Umbilical cord (tissue), 2 donors: Measurements from ENCODE around the gene GAS1. TPM values are rescaled to one million over a fixed set of nuclear protein-coding genes. Genes with fewer than 3 reads are reported as not detected.
A peak's percentile ranks its signal among the peaks of the same experiment; 100 is the strongest.

Experiments
- DNase-seq: peaks from one replicate; pipeline ENCODE4 v3.0.0-alpha.2; 2015; ENCODE audit warnings: low spot score
- total RNA-seq: library from RNA; depleted of rRNA; stranded (reverse); fragments of >200 nt; gene quantifications from one replicate; pipeline ENCODE4 v1.2.3, GENCODE V29; 2014; ENCODE audit warnings: low replicate concordance; ENCODE audit not compliant: insufficient read depth

The GAS1 gene
- total RNA-seq, 1 donor from 2014 or later = 436 TPM

GRCh38 chr9:86965636-86966395 is 18.5 kb upstream of the GAS1 start:
- no peak for DNase-seq

- DNase-seq = no peak
Observed at GRCh38 chr9:86962692-86963091, 15.4 kb upstream of the GAS1 start.

GRCh38 chr9:86960938-86961337 is 13.6 kb upstream of the GAS1 start:
- DNase-seq = no peak

GRCh38 chr9:86958203-86958602 is 10.9 kb upstream of the GAS1 start:
- DNase-seq = no peak

GRCh38 chr9:86955561-86955960 is 8.3 kb upstream of the GAS1 start:
- no peak for DNase-seq

GRCh38 chr9:86955042-86955441 is 7.7 kb upstream of the GAS1 start:
- no peak for DNase-seq

GRCh38 chr9:86953181-86953580 is 5.9 kb upstream of the GAS1 start:
- no peak for DNase-seq

- DNase-seq = peak; percentile 94
Observed at GRCh38 chr9:86948074-86948929, 996 bp upstream of the GAS1 start.

GRCh38 chr9:86946201-86947145 is 833 bp downstream of the GAS1 start:
- peak; percentile 67 for DNase-seq

- no peak for DNase-seq
Observed at GRCh38 chr9:86945728-86946200, 1.5 kb downstream of the GAS1 start.

GRCh38 chr9:86944796-86945727 is 2.2 kb downstream of the GAS1 start:
- DNase-seq = peak; percentile 19

- peak; percentile 54 for DNase-seq
Observed at GRCh38 chr9:86943201-86944113, 3.8 kb downstream of the GAS1 start.

- peak; percentile 49 for DNase-seq
Observed at GRCh38 chr9:86942281-86943200, 4.8 kb downstream of the GAS1 start.

GRCh38 chr9:86941197-86941596 is 6.1 kb downstream of the GAS1 start:
- no peak for DNase-seq

- DNase-seq = no peak
Observed at GRCh38 chr9:86940774-86941173, 6.5 kb downstream of the GAS1 start.

- no peak for DNase-seq
Observed at GRCh38 chr9:86939891-86940290, 7.4 kb downstream of the GAS1 start.

GRCh38 chr9:86939321-86939720 is 8.0 kb downstream of the GAS1 start:
- DNase-seq = no peak

- DNase-seq = no peak
Observed at GRCh38 chr9:86938780-86939179, 8.5 kb downstream of the GAS1 start.
